ENCODE results near the gene KLRC3.

Gene KLRC3

GRCh38 chr12:10362325-10362724 lies 58.1 kb downstream of the KLRC3 start:
- peaks cover 5% of the 10 kb centered on the region for H3K9me3 ChIP-seq
- H3K4me2 ChIP-seq, result peak overlapping the region; percentile 98
- H3K27ac ChIP-seq, result no peak overlapping the region
- H4K20me1 ChIP-seq, result no peaks in the 10 kb centered on the region
- TF ChIP-seq Cebpa-rat (IDR thresholded peaks at IDR 0.05), result no peak
- no peak overlapping the region for H3K4me3 ChIP-seq
- peaks cover 54% of the 10 kb centered on the region for H3K4me1 ChIP-seq
- H3K36me3 ChIP-seq, result no peaks in the 10 kb centered on the region
- H3K9ac ChIP-seq, result no peak overlapping the region
- no peaks in the 10 kb centered on the region for H3K27me3 ChIP-seq
